HUDEP-2 (cell line): ENCODE measurements around the gene TNRC6C.

Source experiments
- DNase-seq, 76 experiments: peaks; one replicate each; lab custom pipeline; 2025; ENCODE audit not compliant: unreplicated experiment in 76 of 76; lab: John Stamatoyannopoulos, UW

TNRC6C gene, protein sequence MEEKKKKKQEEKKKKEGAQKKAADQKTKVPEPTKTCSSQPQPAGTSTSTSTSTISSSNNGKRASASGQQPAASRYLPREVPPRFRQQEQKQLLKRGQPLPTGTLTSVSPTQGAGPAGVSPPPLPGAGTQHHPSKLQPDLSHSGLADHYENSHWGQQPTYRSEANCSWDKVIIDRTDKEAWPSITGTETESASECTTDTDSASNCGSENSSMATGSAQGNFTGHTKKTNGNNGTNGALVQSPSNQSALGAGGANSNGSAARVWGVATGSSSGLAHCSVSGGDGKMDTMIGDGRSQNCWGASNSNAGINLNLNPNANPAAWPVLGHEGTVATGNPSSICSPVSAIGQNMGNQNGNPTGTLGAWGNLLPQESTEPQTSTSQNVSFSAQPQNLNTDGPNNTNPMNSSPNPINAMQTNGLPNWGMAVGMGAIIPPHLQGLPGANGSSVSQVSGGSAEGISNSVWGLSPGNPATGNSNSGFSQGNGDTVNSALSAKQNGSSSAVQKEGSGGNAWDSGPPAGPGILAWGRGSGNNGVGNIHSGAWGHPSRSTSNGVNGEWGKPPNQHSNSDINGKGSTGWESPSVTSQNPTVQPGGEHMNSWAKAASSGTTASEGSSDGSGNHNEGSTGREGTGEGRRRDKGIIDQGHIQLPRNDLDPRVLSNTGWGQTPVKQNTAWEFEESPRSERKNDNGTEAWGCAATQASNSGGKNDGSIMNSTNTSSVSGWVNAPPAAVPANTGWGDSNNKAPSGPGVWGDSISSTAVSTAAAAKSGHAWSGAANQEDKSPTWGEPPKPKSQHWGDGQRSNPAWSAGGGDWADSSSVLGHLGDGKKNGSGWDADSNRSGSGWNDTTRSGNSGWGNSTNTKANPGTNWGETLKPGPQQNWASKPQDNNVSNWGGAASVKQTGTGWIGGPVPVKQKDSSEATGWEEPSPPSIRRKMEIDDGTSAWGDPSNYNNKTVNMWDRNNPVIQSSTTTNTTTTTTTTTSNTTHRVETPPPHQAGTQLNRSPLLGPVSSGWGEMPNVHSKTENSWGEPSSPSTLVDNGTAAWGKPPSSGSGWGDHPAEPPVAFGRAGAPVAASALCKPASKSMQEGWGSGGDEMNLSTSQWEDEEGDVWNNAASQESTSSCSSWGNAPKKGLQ (N-terminal part only)

DNA sequence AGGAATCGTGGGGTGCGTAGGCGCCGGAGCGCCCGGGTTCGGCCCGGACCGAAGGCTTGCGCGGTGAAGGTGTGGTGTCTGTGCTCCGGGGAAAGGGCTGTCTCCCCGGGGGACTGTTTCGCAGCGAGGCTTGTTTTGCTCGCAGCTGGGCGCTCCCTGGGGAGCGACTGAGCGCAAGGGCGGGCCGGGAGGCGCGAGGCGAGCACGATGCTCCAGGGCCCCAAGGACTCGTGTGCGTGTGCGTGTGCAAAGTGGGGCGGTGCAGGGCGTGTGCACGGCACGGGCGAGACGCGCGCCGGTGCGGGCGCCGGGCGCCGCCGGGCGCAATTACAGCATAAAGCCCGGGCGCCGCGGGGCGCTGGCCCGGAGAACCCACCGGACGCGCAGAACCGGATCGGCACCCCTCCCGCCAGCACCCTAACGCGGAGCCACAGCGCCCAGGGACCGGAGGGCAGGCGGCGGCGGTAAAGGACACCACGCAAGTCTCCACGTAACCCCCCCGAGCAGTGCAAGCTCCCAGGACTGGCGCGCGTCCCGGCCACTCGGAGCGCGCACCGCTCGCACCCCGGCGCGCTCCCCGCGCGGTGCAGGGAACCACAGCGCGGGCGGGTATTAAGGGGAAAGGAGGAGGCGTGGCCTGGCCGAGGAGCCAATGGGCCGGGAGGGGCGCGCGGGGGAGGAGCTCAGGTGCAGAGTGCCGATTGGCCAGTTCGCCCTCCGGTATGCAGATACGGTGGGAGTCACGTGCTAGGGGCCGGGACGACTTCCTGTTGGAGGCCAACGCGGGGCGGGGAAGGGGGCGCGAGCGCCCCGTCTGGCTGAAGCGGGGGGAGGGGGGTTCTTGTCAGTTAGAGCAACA lies at the start of gene TNRC6C:
Gene TNRC6C (plus strand): TSS at position 847 of the 859 bp plus-strand sequence. CDS start 45,504 bp downstream, outside the sequence.
- DNase-seq: peak in 75 of 76 experiments; percentile 72 to 100 (median 97)

DNA sequence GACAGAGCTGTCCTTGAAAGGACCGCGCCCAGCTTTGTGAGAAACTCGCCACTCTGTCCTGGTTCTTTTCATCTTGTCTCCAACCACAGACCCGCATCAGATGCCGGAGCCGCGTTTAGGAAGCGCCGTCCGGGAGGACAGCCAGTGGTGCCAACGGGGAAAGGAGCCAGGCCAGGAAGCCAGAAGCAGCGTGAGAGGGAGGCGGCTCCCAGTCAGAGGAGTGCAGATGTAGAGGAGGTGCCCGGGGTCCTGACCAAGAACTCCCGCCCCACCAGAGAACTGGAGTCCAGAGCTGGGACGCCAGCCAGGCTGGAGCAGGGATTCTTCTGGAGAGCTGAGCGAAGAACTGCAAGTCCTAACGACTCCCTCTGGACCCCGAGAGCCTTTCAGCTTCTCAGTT lies 49.3 kb upstream of the TNRC6C start:
- DNase-seq: no peak

DNA sequence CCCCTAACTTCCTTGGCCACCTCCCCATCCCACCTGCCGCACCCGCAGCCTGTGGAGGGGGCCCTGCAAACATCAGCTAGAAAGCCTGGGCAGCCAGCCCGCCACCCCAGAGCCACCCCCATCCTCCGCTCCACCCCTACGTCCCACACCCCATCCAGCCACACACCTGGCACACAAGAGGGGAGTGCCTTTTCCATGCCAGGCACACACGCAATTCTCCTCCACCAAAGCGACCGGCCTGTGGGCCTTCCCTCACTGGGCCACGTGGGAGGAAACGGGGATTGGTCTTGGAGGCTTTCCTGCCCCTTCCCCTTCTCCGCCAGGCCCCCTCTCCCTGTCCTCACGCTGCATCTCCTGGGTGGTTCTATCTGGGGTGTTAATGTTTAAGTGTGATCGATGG lies 48.7 kb upstream of the TNRC6C start:
- no peak for DNase-seq

DNA sequence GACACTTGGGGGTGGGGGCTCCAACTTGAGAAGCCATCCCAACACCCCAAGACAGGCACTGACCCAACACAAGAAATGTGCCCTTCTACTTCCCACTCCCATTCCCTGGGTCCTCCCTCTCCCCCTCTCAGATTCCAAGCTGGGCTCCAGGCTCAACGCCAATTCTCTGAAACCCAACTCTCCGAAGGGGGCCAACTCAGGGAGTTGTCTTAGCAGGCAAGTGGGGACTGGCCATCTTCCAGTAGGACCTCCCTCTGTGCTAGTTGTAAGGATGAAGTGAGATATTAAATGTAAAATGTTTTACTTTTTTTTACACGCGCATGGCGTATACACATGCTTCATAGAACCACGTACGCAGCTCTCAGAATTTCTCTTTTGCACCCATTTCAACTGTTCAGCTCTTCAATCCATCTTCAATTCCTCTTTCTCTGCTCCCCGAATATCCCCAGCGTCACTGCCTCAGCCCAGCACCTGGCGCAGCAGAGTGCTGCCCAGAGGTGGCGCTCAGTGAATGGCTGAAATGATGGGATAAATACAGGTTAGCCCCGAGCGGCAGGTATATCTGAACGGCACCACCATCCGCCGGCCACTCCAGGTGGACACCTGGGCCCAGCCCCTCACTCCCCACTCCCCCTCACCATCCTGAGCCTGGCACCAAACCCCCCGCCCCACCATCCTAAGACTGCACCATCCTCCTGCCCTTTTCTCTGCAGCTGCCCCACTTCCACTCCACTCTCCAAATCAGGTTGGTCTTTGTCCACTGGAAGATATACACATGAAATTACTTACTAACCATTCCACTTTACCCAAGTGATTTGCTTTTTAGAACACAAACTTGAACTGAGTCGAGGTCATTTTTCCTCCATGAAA lies 43.9 kb upstream of the TNRC6C start:
- no peak for DNase-seq

DNA sequence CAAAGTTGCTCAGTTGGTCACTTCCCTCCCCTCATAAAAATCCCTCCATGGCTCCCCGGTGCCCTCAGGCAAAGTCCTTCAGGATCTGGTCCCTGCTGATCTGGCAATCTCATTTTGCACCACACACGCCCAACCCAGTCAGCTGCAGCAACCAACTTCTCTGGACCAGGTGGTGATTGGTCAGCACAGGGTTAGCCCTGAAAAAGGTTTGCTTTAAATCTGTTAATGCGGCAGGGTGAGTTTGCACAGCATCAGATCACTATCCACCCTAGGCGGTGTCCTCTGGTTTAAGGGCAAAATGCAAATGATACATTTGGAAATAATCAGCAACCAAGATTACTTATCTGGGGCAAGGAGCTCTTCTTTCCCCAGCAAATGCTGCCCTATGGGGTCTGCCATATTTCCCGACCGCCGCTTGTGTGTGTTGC lies 42.9 kb upstream of the TNRC6C start:
- DNase-seq: no peak

DNA sequence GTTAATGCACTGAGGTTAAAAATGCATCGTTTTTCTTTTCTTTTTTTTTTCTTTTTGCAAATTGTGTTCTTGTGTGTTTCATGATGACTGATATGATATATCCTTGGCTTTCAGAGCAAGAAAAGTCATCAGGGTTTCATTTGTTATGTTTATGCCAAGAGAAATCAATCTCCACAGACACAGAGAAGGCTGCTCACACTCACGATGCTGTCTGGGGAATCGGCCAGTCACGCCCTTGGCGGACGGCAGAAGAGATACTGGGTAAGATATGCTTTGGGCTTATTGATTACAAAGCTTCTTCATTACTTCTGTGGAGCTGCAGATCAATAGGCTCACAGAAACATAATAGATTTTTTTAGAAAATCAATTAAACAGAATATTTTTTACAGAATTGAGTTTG lies 42.2 kb upstream of the TNRC6C start:
- DNase-seq: no peak

DNA sequence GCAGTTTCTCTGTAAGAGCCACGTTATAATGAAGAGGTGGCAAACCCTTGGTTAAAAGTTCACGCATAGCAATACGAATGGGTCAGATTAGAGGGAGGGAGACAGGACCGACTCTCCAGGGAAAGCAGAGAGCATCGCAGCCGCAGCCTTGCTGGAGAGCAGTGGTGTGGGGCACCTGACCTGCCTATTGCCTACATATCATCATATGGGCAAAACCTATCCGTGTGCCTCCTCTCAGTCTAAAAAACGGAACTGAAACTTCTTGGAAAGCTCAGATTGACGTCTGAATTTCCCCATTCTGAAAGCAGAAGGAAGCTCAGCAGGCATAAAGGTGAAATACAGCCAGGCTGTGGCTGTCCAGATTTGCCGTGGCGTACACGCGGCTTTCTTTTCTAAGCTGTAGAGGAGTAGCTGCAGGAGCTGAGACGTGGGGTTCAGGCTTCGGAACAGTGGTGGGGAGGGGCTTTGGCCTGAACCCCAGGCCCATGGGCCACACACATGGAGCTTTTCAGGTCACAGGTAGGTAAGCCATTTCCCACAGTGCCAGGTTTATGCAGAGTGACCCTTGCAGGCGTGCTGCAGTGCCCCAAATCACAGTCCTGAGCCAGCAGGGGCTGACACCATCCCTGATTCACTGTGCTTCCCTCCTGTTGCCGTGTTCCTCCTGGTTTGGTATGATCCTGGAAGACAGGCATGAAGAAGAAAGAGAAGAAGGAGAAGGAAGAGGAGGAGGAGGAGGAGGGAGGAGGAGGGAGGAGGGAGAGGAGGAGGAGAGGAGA lies 41.6 kb upstream of the TNRC6C start:
- DNase-seq: no peak

DNA sequence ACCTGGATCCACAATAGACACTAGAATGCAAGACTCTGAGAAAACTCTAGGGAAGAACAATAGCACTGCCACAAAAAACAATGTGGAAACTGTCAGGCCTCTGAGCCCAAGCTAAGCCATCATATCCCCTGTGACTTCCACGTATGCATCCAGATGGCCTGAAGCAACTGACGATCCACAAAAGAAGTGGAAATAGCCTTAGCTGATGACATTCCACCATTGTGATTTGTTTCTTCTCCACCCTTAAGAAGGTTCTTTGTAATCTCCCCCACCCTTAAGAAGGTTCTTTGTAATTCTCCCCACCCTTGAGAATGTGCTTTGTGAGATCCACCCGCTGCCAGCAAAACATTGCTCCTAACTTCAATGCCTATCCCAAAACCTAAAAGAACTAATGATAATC lies 39.2 kb upstream of the TNRC6C start:
- no peak for DNase-seq

DNA sequence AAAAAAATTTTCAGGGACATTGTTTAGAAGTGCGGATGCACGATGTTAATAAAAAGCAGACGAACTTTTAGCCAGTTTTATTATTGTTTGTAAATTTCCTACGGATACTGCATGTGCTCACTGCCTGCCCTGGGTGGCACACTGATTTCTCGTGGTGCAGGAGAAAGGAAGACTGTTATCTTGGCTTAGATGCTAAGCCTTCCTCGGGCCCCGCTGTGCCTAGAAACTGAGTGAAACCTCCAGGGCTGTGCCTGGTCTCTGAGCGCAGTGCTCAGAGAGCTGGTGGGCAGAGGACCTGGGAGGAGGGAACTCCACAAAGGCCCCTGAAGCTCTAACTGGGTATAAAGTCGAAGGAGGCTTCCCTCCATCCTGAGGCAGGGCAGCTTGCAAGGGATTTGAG lies 35.4 kb upstream of the TNRC6C start:
- no peak for DNase-seq

DNA sequence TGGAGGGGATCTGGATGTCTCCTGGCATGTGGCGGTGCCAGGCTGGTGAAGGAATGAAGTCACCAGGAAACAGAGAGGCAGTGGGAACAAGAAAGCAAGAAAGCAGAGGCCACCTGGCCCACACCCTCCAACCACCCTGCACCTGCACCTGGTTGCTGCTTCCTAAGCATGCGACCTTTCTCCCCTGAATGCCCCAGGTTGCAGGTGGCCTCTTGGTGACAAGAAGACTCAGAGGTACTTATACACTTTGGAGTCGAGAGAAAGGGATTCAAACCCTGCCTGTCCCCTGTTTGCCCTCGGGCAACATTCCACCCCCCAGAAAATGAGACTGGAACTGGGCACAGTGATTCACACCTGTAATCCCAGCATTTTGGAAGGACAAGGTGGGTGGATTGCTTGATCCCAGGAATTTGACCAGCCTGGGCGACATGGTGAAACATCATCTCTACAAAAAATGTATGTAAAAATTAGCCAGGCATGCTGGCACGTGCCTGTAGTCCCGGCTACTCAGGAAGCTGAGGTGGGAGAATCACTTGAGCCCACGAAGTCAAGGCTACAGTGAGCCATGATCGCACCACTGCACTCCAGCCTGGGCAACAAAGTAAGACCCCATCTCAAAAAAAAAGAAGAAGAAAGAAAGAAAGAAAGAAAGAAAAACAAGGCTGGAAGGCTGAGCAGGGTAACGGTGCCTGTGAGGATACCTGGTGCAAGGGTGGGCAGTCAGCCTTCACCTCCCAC lies 34.6 kb upstream of the TNRC6C start:
- no peak for DNase-seq

DNA sequence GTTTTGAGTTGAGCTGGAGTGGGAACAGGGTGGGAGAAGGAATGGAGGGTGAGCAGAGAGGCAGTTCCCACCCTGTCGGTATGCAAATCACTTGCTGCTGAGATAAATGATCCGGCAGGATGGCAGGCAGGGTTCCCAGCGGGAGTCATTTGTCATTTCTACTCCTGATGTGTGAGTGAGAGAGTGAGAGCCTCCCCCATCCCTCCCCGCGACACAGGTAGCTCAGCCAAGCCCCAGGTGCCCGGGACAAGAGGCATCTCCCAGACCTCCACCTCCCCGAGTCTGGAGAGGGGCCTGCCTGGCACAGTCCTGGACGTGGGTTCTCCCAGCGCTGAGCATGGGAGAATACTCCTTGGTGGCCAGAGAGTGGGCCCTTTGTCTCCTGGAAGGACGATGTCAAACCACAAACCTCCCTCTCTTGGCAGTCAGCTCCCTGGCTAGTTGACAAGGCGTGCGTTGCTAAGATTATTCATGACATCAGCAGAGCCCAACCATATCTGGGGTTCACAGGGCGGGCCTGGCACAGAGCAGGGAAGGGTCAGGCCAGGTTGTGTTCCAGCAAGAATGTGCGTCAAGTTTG lies 33.7 kb upstream of the TNRC6C start:
- DNase-seq: peak in 73 of 76 experiments; percentile 18 to 91 (median 78)

DNA sequence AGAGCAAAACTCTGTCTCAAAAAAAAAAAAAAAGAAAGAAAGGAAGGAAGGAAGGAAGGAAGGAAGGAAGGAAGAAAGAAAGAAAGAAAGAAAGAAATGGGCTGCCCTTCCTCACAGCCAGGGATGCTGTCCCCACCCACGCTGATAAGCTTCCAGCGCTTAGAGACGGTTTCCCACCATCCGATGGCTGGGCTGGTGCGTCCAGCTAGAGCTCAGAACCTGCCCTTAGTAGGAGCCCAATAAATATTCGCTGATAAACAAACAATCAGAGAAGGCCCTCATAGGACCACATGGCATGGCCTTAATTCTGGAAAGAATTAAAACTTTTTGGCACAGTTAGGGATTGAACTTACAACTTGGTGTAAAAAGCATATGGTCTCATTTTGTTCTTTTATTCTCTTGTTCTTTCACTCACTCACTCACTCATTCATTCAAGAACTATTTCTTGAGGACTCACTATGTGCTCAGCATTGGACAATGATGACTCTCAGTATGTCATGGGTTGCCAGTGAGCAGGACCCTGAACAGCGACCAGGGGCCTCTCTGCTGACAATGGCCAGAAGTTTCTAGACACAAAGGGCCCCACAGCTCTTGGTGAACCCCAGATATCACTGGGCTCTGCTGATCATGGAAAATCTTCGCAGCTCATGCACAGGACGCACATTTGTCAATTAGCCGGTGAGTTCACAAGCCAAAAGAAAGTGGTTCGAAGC lies 32.5 kb upstream of the TNRC6C start:
- DNase-seq: peak in 1 of 76 experiments; percentile 24

DNA sequence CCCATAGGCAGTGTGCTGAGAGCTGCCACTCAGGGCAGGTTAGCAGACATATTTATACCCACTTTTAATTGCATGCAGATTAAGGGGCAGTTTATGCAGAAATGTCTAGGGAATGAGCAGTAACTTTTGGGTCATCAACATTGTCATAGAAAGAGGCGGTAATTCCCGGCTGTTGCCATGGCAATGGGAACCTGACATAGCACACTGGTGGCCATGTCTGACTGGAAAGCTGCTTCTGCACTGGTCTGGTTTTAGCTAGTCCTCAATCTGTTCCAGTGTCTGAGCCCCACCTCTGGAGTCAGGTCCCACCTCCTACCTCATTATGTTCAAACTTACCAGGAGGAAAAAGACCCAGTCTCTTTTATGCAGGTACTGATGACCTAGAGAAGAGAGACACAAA lies 31.5 kb upstream of the TNRC6C start:
- DNase-seq: no peak

DNA sequence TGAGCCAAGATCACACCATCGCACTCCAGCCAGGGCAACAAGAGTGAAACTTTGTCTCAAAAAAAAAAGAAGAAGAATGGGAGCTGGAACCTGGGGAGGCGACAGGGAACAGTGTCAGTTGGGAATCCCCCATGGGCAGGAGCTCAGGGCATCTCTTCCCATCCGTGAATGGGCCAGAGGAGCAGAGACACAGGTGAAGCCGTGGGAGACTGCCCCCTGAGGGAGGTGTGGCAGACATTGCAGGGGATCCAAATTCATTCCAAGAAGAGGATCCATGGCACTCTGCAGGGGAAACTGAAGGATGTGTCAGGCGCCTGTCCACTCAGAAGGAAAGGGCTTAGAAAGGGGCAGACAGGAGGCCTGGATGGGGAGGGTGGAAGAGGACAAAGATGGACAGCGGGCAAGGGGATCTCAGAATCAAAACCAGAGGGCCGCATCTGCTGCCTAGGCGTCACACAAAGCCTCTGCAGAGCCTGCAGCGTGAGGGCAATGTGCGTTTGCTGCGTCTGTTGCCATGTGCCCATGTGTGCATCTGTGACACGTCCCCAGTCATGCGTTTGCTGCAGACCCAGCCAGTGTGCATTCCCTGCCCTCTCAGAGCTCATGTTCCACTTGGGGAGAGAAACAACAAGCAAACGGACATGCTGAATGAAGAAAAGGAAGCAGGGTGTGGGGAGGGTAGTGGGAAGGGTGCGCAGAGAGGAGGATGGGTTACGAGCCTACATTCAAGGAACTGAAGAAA lies 30.6 kb upstream of the TNRC6C start:
- no peak for DNase-seq

DNA sequence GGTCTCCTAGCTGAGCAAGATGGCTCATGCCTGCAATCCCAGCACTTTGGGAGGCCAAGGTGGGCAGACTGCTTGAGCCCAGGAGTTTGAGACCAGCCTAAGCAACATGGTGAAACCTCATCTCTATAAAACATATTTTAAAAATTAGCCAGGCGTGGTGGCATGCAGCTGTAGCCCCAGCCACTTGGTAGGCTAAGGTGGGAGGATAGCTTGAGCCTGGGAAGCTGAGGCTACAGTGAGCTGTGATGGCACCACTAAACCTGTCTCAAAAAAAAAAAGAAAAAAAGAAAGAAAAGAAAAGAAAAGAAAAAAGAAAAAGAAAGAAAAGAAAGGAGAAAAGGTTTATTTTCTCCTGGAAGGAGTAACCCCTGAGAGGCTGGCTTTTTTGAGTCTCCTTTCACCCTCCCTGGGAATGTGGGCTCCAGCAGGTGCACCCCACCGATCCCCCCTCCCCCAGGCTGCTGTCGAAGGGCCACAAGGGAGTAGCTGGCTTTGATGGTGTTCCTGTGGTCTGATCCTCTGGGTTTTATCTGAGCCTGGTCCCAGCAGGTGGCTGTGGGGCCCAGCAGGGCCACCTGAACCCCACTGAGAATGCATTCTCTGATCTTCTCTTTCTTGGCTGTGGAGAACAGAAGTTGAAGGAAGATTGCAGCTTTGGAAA lies 29.9 kb upstream of the TNRC6C start:
- DNase-seq: no peak

DNA sequence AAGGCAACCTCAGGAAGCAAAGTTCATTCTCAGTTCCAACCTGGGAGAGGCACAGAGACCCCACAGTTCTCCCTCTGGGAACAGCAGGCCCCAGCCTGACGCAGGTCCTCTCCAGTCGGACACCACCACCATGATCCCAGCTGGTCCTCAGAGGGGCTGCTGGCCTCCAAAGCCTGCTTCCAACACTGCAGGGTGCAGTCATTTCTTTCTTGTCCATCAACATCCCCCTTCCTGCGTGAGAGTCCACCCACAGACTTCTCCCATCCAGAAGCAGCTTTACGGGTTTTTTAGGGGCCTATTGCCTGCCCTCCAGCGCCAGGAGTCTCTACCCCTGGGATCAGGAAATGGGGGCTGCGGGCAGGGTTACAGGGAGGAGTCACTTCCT lies 29.3 kb upstream of the TNRC6C start:
- no peak for DNase-seq
